ENCODE measurements around the gene RALGAPA1. TPM values are rescaled to one million over a fixed set of nuclear protein-coding genes. Genes with fewer than 3 reads are reported as not detected.
"Not testable (repeated sequence)": the region's sequence is repeated elsewhere in the genome, so short reads cannot be mapped to it uniquely, and the experiment has no call there.

RALGAPA1 gene
- total RNA-seq, 1 experiment from 2014 or later: 24.6 TPM

DNA sequence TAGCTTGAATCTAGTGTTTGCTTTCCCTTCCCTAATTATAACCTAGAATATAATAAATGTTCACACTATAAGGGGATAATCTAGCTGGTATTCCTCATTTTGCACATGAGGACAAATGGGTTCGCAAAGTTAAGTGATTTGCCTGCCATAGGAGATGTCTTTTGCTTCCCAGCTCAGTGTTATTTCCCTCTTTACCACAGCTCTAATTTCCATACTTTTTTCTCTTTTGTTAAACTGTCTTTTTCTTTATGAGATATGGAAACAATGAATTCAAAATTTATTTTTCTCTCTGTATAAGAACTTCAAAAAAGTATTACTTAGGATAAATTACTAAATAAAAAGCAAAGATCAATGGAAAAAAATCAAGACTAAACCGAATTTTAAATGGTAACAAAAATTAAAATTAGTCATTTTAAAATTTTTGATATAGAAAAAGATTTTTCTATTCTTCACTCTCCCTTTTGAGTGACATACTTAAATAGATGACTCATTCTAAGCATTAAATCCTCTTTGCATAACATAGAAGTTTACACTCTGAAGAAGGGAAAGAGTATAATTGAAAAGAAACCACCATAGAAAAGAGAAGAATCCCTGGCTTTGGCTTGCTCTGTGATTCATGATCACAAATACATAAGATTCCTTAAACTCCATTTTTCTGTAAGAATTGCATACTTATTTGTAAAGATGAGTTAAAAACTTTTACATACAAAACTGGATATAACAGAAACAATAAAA is 177.9 kb downstream of the RALGAPA1 start:
- no peak for DNase-seq (ENCODE audit: low spot score)

DNA sequence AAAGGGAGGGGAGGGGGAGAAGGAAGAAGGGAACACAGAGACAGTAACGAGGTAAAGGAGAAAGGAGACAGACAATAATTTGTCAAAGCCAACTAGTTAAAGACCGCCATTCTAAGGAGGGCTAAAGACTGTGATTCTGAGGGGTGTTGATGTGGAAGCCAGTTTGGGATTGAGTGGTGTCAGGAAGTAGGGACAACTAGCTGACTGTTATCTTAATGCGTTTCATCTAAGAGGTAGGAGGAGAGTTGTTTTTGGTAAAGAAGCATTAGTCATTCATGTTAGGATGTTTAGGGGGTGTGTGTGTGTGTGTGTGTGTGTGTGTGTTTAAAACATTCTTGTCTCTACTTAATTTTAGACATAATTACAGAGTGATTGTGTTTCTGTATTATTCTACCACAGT is 180.1 kb downstream of the RALGAPA1 start:
- no peak for DNase-seq (ENCODE audit: low spot score)

DNA sequence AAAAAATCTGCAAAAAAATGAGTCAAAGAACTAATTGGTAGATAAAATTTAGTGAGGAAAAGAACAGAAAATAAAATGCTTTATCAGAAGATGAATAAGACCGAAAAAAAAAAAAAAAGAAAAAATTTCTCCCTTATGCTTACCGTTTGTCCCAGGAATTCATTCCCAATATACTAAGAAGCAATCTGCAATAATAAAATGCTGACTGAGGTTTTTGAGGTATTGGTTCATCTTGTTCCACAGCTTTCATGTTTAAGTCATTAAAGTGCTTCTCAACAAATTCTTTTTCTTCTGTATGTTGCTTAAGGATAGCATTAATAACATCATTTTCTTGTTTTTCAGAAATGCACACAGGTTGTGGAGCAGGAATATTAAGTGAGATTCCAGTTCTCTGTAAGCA is 182.1 kb downstream of the RALGAPA1 start:
- not testable (repeated sequence) for DNase-seq (ENCODE audit: low spot score)

DNA sequence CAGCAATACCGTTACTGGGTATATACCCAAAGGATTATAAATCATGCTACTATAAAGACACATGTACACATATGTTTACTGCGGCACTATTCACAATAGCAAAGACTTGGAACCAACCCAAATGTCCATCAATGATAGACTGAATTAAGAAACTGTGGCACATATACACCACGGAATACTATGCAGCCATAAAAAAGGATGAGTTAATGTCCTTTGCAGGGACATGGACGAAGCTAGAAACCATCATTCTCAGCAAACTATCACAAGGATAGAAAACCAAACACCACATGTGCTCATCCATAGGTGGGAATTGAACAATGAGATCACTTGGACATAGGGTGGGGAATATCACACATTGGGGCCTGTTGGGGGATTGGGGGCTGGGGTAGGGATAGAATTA is 187.1 kb downstream of the RALGAPA1 start:
- not testable (repeated sequence) for DNase-seq (ENCODE audit: low spot score)

DNA sequence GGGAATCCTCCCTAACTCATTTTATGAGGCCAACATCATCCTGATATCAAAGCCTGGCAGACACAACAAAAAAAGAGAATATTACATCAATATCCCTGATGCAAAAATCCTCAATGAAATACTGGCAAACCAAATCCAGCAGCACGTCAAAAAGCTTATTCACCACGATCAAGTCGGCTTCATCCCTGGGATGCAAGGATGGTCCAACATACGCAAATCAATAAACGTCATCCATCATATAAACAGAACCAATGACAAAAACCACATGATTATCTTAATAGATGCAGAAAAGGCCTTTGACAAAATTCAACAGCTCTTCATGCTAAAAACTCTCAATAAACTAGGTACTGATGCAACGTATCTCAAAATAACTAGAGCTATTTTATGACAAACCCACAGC is 189.1 kb downstream of the RALGAPA1 start:
- not testable (repeated sequence) for DNase-seq (ENCODE audit: low spot score)

DNA sequence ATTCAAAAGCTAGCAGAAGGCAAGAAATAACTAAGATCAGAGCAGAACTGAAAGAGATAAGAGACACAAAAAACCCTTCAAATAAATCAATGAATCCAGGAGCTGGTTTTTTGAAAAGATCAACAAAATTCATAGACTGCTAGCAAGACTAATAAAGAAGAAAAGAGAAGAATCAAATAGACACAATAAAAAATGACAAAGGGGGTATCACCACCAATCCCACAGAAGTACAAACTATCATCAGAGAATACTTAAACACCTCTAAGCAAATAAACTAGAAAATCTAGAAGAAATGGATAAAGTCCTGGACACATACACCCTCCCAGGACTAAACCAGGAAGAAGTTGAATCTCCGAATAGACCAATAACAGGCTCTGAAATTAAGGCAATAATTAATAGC is 189.6 kb downstream of the RALGAPA1 start:
- DNase-seq (ENCODE audit: low spot score): not testable (repeated sequence)

DNA sequence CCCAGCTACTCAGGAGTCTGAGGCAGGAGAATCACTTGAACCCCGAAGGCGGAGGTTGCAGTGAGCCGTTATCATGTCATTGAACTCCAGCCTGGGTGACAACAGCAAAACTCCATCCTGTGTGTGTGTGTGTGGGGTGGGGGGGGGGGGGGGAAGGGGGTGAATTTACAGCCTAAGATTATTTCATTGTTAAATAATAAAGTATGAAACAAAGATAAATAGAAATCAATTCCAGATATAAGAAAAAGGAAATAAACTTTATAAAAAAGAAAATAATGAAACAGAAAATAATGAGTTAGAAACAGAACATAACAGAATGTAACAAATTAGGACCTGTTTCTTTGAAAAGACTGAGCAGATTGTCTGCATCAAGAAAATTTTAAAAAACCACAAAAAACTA is 191.6 kb downstream of the RALGAPA1 start:
- no peak for DNase-seq (ENCODE audit: low spot score)

DNA sequence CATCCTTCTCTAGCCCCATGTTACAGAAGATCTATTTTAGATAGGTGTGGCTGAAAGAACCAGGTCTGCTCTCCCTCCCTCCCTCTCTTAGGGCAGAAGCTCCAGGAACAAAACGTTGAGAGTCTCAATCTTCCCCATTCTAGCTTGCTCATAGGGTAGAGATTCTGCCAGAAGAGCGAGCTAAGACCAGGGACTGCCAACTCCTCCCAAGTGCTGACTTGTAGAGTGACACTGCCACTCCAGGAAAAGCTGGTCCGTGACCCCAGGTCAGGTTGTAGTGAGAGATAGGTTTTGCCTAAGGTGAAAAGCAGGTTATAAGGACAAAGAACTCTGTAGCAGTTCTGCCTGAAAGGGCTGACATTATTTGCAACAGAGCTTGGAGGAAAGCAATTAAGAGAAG is 201.7 kb downstream of the RALGAPA1 start:
- DNase-seq (ENCODE audit: low spot score): no peak

DNA sequence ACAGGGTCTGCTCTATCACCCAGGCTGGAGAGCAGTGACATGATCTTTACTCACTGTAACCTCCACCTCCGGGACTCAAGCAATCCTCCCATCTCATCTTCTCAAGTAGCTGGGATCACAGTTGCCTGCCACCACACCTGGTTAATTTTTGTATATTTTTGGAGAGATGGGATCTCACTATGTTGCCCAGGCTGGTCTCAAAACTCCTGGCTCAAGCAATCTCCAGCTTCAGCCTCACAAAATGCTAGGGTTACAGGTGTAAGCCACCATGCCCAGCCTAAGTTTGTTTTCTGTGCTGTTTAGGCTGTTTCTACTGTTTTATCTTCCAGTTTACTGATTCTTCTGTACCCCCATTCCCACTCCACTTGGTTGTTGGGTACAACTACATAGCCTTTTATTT is 208.8 kb downstream of the RALGAPA1 start:
- DNase-seq (ENCODE audit: low spot score): no peak

DNA sequence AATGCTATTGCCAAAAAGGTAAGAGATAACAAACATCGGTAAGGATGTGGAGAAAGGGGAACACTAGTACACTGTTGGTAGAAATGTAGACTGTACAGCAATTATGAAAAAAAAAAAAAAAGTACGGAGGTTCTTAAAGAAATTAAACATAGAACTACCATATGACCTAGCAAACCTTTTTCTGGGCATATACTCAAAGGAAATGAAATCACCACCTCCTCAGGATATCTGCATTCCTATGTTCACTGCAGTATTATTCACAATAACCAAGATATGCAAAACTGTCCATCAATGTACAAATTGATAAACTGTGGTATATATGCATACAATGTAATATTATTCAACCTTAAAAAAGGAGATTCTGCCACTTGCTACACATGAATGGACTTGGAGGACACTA is 214.5 kb downstream of the RALGAPA1 start:
- no peak for DNase-seq (ENCODE audit: low spot score)

DNA sequence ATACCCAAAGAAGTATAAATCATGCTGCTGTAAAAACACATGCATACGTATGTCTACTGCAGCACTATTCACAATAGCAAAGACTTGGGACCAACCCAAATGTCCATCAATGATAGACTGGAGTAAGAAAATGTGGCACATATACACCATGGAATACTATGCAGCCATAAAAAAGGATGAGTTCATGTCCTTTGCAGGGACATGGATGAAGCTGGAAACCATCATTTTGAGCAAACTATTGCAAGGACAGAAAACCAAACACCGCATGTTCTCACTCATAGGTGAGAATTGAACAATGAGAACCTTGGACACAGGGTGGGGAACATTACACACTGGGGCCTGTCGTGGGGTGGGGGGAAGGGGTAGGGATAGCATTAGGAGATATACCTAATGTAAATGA is 221.7 kb downstream of the RALGAPA1 start:
- not testable (repeated sequence) for DNase-seq (ENCODE audit: low spot score)

DNA sequence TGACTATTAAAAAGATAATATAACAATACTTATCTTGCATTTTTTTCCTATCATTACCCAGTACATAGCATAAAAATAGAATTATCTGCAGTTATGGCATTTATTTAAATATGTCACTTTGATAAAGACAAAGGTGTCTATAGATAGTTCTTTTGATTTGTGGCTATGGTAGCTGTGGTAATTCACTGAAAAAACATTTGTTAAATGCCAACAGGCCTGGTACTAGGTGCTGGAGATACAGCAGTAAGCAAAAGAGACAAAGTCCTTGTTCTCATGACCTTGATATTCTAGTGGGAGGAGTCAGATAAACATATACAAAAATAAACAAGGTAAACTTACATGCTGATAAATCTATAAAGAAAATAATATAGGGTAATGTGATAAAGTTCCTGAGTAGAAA is 230.5 kb downstream of the RALGAPA1 start:
- DNase-seq (ENCODE audit: low spot score): no peak

DNA sequence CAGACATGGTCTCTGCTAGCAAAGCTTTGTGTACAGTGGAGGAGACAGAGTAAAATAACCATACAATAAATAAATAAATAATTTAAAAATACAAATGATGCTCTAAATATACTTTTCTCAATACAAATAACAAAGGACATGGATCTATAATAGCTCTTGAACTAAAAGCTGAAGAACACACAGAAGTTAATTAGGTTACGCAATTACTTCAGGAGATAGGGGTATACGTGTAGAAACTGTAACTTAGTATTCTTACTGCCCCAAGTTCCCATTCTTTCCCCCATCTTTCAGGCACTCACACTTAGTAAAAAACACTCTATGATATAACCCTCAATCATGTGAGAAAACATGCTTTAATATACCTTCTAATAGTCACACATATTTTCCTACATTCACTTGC is 231.0 kb downstream of the RALGAPA1 start:
- DNase-seq (ENCODE audit: low spot score): no peak

DNA sequence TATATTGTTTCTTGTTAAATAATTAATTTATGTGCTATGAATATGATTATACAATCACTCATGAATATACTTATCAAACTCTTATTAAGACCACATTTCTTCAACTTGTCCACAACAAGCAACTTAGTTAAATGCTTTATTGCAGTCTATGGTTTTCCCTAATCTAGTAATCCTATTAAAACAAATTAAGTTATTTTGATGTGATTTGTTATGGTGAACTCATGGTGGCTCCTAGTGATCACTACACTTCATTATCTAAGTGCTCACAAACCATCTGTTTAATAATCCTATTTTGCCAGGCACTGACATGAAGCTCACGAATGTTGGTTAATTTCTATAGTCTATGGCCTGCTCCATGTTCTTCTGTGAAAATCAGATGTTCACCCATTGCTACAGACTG is 232.2 kb downstream of the RALGAPA1 start:
- no peak for DNase-seq (ENCODE audit: low spot score)

DNA sequence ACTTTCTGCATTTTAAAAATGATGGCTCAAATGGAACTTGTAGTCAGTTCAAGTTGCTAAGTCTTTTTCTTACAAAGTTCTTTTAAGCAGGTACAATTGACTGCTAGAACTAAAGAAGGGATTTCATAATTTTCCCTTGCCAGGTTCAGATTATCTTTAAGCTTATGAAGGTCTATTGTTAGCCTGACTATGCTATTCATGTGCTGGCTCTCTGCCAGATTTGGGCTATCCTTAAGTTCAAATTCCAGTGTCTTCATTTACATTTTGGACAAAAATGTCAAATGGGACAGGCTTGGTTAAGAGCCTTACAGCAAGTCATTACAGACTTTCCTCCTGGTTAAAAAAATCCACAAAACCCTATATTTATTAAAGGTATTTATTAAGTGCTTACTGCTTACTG is 232.8 kb downstream of the RALGAPA1 start:
- no peak for DNase-seq (ENCODE audit: low spot score)

DNA sequence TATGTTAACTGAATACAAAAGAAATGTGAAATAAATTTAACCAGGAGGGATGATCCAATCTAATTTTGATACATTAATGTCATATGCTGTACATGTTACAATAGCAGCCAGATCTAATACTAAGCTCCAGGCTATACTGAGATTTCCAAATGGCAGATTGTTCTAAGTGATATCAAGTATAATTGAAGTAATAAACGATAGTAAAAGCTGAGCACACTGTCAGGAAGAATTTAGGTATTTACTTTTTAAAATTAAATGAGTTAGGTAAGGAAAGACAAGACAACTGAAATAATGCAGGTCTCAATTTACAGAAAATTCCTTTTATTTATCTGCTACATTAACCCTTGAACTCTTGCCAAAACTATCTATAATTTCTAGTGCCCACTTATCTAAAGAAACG is 235.2 kb downstream of the RALGAPA1 start:
- no peak for DNase-seq (ENCODE audit: low spot score)

DNA sequence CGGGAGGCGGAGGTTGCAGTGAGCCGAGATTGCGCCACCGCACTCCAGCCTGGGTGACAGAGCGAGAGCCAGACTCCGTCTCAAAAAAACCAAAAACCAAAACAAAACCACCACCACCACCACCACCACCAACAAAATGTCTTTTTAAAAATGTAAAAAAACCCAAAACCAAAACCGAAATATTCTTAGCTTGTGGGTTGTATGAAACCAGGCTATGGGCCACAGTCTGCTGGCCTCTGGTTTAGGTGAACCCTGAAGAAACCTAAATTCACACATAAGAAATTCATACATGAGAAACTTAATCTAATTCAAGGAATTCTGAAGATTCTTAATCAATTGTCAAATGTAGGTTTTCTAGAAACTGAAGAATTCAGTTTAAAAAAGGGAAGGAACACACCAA is 237.5 kb downstream of the RALGAPA1 start:
- no peak for DNase-seq (ENCODE audit: low spot score)

DNA sequence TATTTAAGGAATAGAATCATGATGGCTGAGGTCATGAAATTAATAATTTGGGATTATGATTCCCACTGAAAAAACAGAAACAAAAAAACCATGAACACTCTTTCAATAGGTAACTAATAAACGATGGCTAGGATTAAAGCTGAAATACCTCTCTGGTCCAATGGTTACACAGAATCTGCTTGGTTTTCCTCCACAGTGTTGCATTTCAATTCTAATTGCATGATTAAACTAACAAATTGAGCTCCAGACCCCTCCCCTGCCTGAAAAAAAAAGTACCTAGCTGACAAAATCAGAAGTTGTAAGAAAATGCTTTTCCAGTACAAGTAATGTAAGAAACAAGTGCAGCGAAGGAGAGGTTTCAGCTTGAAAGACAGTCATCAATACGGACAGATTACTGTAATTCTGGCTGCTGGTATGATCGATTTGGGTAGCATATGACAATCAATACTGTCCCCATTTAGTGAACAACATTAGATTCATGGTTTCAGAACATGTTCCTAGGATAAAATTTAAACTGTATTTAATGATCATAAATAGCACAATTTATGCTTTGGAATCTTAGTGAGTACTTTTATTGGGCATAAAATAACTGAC is 243.1 kb downstream of the RALGAPA1 start:
- no peak for DNase-seq (ENCODE audit: low spot score)

DNA sequence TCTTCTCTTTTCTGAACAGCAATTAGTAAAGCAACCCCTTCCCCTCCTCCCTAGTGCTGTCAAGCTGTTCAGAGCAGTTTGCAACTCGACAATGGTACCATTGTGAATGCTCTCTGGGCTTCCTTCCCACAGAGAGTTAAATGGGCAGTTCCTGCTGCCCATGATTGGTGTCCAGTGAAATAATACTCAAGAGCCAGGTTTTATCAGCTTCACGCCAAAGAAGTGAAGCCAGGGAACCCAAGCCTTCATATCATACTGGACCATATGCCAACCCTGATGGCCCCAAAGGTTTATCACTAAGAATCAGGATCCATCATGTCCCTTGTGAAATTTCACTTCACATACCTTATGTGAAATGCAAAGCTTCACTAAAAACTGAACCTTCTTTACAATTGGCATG is 250.4 kb downstream of the RALGAPA1 start:
- DNase-seq (ENCODE audit: low spot score): no peak

DNA sequence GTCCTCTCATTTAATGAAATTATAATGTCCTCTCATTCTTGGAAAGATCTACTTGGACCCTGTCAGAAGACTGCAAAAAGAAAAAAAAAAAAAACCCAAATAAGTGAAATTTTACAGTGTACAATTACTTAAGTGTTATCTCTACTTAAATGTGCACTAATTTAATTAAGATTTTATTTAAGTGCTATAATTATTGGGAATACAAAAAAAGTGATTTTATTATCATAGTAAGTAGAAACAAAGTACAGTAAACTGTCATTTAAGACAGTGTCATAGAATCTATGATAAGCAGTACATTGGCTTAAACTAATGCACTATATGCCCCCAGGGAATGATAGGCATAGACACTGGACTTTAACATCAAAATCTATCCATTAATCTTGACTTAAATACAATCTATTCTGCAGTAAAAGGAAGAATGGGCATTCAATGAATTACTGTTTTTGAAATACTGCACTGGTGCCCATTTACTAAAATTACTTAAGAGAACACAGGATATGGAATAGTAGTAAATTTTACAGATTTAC is 251.8 kb downstream of the RALGAPA1 start:
- DNase-seq (ENCODE audit: low spot score): no peak

DNA sequence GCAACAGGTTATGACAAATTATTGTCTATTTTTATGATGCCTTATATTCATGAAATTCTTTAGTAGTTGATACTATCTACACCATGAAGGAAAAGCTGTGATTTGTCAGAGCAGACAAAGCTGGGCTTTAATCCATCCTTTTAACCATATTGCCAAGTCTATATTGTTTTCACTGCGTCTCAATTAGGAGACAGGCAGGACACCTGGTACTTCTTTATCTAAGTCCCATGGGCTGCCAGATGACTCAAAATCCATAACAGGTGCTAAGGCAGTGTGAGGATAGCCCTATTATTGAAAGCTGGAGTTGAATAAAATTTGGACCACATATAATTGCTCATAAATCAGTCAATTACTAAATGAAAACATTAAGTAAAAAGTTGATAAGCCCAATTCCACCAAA is 252.5 kb downstream of the RALGAPA1 start:
- no peak for DNase-seq (ENCODE audit: low spot score)

DNA sequence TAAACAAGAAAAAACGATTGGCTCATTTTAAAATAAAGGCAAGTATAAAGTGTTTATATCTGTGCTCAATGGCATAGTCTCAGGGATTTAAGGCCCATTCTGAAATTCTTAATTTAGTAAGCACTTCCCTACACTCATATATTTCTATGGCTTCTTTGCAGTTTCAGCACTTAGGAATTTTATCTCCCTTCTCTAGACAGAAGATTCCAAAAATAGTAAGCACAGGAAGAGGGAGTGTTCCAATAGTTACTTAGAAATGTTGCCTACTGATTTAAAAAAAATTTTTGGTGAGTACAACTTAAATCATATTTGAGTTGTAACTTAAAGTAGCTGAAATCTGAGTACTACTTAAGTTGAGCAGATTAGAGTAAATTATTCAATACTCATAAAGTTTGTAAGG is 255.3 kb downstream of the RALGAPA1 start:
- DNase-seq (ENCODE audit: low spot score): no peak

DNA sequence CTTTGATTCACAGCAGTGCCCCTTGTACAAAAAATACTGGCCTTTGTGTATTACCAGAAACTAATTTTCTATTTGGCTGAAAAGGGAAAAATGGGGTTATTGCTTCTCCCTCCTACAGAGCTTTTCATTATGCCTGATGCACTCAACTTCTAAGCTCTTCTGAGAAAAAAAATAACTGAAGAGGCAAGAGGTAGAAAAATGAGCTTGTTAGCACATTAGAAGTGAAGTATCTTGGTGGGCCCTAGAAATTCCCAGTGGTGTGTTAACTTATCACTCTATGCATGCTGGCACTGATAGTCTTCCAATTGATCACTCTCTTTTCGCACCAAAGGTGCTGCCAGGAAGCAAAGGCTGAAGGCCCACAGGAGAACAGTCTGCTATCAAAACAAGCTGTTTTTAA is 258.0 kb downstream of the RALGAPA1 start:
- no peak for DNase-seq (ENCODE audit: low spot score)
